Esophagus squamous epithelium (tissue), 5 donors: ENCODE measurements around the gene GPR158. TPM values are rescaled to one million over a fixed set of nuclear protein-coding genes. Genes with fewer than 3 reads are reported as not detected.

Experiments
- DNase-seq: peaks from one replicate; lab custom pipeline; 2025; lab: John Stamatoyannopoulos, UW
- H3K27ac ChIP-seq, 4 donors: fragments of 200-600 bp; sonication (generic); one replicate each; pipeline ENCODE4 v1.5.1; 2016 to 2019; ENCODE audit warnings: mild to moderate bottlenecking in 1 of 4
- H3K27me3 ChIP-seq, 4 donors: fragments of 200-600 bp; sonication (generic); 1 replicate in 3 of 4; 2 replicates in 1 of 4; pipeline versions ENCODE4 v1.5.1 to v1.6.0; 2017 to 2021; ENCODE audit warnings: antibody characterized with exemption in 1 of 4
- H3K36me3 ChIP-seq, 3 donors: fragments of 200-600 bp; sonication (generic); one replicate each; pipeline ENCODE4 v1.5.1; 2016 to 2019
- H3K4me1 ChIP-seq, 3 donors: fragments of 200-600 bp; sonication (generic); one replicate each; pipeline ENCODE4 v1.5.1; 2017 to 2019
- H3K4me3 ChIP-seq, 4 donors: fragments of 200-600 bp; sonication (generic); 1 replicate in 3 of 4; 2 replicates in 1 of 4; pipeline ENCODE4 v1.5.1; 2016 to 2019; ENCODE audit warnings: mild to moderate bottlenecking in 2 of 4, moderate library complexity in 1 of 4
- H3K9me3 ChIP-seq, 3 donors: fragments of 200-600 bp; sonication (generic); one replicate each; pipeline ENCODE4 v1.5.1; 2016 to 2019
- CTCF ChIP-seq, 6 experiments: fragments of 450-650 bp in 4 of 6; fragments of 200-600 bp in 2 of 6; sonication (generic) in 2 of 6; IDR thresholded peaks; one replicate each; pipeline ENCODE4 v1.5.1; 2016 to 2019; ENCODE audit warnings: antibody characterized with exemption in 6 of 6, mild to moderate bottlenecking in 4 of 6, moderate library complexity in 4 of 6
- POLR2A ChIP-seq, 4 donors: fragments of 450-650 bp; IDR thresholded peaks; one replicate each; pipeline ENCODE4 v1.6.1; 2017; ENCODE audit warnings: antibody characterized with exemption in 4 of 4, mild to moderate bottlenecking in 4 of 4, moderate library complexity in 3 of 4
- WGBS, 2 donors: methylation state at CpG; one replicate each; pipeline ENCODE4 v1.1.5; 2018; 5-methylcytosine and 5-hydroxymethylcytosine counted together
- intact Hi-C: fragments of 100-400 bp; cut with DNase I; formaldehyde crosslinking; loops from one replicate; pipeline ENCODE4 v1.15.0; 2022
- total RNA-seq, 4 donors: library from RNA; depleted of rRNA; stranded (reverse); fragments of >200 nt; gene quantifications; one replicate each; pipeline ENCODE4 v1.1.0, GENCODE V29; 2016
- donor health status: DM: yes; HTN: yes; CAD: no.

Gene GPR158
- total RNA-seq, 4 donors from 2014 or later = not detected

- 79 to 90% methylated on average over 2 of the region's 2 CpGs for WGBS, 2 donors
Measured at GRCh38 chr10:25633542-25633941, 458.7 kb downstream of the GPR158 start.

GRCh38 chr10:25639646-25640045 lies 464.8 kb downstream of the GPR158 start:
- intact Hi-C loops = no loop called here
- 88 to 95% methylated on average over 2 of the region's 2 CpGs for WGBS, 2 donors
- H3K27ac ChIP-seq = no peak overlapping the region

More at GRCh38 chr10:25633542-25633941, 458.7 kb downstream of the GPR158 start:
- Histone ChIP-seq H3K4me3 (no peak overlapping the region), H3K36me3 (no peaks in the 10 kb centered on the region), H3K27me3 (no peaks in the 10 kb centered on the region), H3K4me1 (no peaks in the 10 kb centered on the region), H3K27ac (no peak overlapping the region), H3K9me3 (no peaks in the 10 kb centered on the region)
- intact Hi-C loops = no loop called here
- no peak for TF ChIP-seq POLR2A (IDR thresholded peaks at IDR 0.05)
- no peak for TF ChIP-seq CTCF (IDR thresholded peaks at IDR 0.05)
- DNase-seq = no peak

GRCh38 chr10:25641595-25641994 lies 466.8 kb downstream of the GPR158 start:
- Histone ChIP-seq H3K27me3 (no peaks in the 10 kb centered on the region), H3K36me3 (no peaks in the 10 kb centered on the region), H3K9me3 (no peaks in the 10 kb centered on the region), H3K27ac (no peak overlapping the region), H3K4me3 (no peak overlapping the region), H3K4me1 (no peaks in the 10 kb centered on the region)
- no peak for DNase-seq
- WGBS, 2 donors = 71 to 75% methylated on average over 1 of the region's 1 CpG
- intact Hi-C loops = no loop called here
- TF ChIP-seq POLR2A (IDR thresholded peaks at IDR 0.05) = no peak
- TF ChIP-seq CTCF (IDR thresholded peaks at IDR 0.05) = no peak

More at GRCh38 chr10:25639646-25640045, 464.8 kb downstream of the GPR158 start:
- Histone ChIP-seq H3K36me3 (no peaks in the 10 kb centered on the region), H3K4me3 (no peak overlapping the region), H3K9me3 (no peaks in the 10 kb centered on the region), H3K4me1 (no peaks in the 10 kb centered on the region), H3K27me3 (no peaks in the 10 kb centered on the region)
- TF ChIP-seq CTCF (IDR thresholded peaks at IDR 0.05) (no peak), POLR2A (IDR thresholded peaks at IDR 0.05) (no peak)
- DNase-seq = no peak

- H3K27ac ChIP-seq = no peak overlapping the region
- no peak for DNase-seq
- TF ChIP-seq CTCF (IDR thresholded peaks at IDR 0.05) (no peak), POLR2A (IDR thresholded peaks at IDR 0.05) (no peak)
- H3K36me3 ChIP-seq = no peaks in the 10 kb centered on the region
- no peak overlapping the region for H3K4me3 ChIP-seq
- H3K4me1 ChIP-seq = no peaks in the 10 kb centered on the region
- 34 to 40% methylated on average over 3 of the region's 3 CpGs for WGBS, 2 donors
- intact Hi-C loops = no loop called here
- H3K27me3 ChIP-seq = no peaks in the 10 kb centered on the region
- H3K9me3 ChIP-seq = no peaks in the 10 kb centered on the region
Measured at GRCh38 chr10:25642721-25643120, 467.9 kb downstream of the GPR158 start.

- TF ChIP-seq CTCF (IDR thresholded peaks at IDR 0.05) (no peak), POLR2A (IDR thresholded peaks at IDR 0.05) (no peak)
- intact Hi-C loops = no loop called here
- 65 to 74% methylated on average over 2 of the region's 2 CpGs for WGBS, 2 donors
- no peak overlapping the region for H3K4me3 ChIP-seq
- no peak overlapping the region for H3K27ac ChIP-seq
- H3K36me3 ChIP-seq = no peaks in the 10 kb centered on the region
- no peaks in the 10 kb centered on the region for H3K9me3 ChIP-seq
- no peak for DNase-seq
- H3K27me3 ChIP-seq = no peaks in the 10 kb centered on the region
- H3K4me1 ChIP-seq = no peaks in the 10 kb centered on the region
Measured at GRCh38 chr10:25646371-25646770, 471.6 kb downstream of the GPR158 start.
